Measurements from ENCODE around the gene XPNPEP2. TPM values are rescaled to one million over a fixed set of nuclear protein-coding genes. Genes with fewer than 3 reads are reported as not detected.

Gene XPNPEP2
- total RNA-seq, 1 experiment from 2014 or later, result not detected

DNA sequence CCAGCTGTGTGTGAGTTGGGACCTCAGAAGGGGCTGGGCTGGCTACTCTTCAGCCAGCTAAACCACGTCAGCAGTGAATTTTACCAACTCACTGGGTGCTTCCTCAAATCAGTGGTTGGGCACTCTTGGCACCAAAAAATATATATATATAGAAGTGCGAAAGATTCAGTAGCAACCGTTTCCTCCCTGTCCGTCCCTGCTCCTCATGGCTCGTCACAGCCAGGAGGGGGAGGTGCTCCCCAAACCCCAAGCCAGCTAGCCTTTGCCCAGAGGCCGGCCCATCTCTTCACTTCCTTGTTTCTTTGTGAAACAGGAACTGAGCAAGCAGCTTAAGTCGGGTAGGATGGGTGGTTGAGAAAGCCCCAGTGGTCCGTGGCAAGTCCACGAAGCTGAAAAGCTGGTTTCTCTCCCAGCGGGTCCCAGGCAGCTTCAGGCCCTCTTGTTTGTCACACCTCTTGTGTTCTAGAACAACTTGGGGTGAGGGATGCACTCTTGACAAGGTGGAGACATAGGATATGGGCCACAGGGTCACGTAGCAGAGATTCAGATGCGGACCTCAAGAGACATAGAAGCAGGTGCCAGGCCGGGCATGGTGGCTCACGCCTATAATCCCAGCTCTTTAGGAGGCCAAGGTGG lies 34.1 kb downstream of the XPNPEP2 start:
- no peak for DNase-seq (ENCODE audit: low spot score)
- in situ Hi-C loops (cut with HindIII; ENCODE audit: low sequenced_read_pairs), result no loop called here

DNA sequence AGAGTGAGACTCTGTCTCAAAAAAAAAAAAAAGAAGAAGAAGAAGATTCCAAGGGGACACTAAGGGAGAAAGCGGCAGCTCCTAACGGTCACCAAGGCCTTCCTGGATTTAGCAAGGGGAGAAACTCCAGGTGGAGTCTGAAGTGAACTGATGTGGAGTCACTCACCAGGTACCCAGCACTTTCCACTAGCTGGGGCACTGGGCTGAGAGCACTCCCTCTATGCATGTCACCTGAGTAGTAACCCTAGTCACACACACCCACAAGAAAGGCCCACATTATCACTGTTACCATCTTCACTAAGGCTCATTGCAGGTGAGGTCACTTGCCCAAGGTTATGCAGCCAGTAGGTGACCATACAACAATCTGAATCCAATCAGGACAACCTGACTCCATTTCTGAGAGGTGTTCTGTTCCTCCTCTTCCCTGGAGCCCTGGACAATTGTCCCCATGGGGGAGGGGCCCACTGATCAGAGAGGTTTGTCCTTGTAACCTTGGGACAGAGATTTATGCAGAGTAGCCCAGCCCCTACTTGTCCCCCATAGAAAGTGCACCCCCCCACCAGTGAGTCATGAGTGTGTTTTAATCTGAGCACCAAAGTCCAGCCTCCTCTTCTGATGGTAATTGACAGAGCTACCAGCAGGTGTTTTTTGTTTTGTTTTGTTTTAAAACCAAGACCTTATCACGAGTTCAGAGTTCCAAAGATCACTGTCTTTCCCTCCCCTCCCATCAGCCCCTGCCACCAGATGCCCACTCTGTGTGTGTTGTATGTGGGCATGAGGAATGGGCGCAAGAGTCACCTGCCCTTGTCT lies 35.1 kb downstream of the XPNPEP2 start:
- in situ Hi-C loops (cut with HindIII; ENCODE audit: low sequenced_read_pairs), result no loop called here
- DNase-seq (ENCODE audit: low spot score), result no peak

- in situ Hi-C loops (cut with HindIII; ENCODE audit: low sequenced_read_pairs), result no loop called here
- no peak for DNase-seq (ENCODE audit: low spot score)
Measured at GRCh38 chrX:129777218-129778030, 38.6 kb downstream of the XPNPEP2 start.

DNA sequence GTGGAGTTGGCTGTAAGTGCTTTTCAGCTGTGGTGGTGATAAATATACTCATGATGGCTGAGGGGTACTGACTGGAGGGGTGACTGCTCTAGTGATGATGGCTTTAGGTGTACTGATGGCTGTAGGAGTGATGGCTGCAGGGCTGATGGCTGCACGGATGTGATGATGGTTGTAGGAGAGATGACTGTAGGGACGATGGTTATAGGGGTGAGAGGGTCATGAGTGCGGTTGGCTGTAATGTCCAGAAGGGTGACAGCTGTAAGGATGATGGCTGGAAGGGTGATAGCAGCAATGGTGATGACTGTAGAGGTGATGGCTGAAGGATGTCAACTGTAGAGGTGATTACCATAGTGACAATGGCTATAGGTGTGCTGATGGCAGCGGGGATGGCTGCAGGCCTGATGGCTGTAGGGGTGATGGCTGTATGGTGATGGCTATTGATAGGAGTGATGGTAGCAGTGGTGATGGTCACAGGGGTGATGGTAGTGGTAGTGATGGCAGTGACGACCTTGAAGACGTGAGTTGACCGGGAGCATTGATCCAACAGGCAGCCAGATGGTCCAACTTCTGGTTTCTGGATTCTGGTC lies 40.4 kb downstream of the XPNPEP2 start:
- no peak for DNase-seq (ENCODE audit: low spot score)
- in situ Hi-C loops (cut with HindIII; ENCODE audit: low sequenced_read_pairs), result no loop called here

DNA sequence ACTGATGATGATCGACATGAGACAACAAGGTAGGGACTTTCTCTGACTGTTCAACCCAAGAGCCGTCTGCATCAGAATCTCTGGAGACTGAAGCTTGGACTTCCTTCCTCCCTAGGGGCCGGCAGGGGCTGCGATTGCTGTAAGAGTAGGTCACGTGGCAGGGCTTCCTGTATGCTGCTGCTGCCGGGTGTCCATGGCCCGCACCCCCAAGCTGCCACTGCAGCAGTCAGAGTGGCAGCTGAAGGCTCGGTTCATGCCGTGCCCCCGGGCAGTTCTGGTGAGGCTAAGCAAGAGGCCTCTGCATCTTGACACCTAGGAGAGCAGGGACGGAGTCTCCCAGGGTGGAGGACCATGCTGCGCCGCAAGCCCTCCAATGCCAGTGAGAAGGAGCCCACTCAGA lies 41.0 kb downstream of the XPNPEP2 start, which contains the start of gene SASH3:
Gene SASH3 (plus strand): TSS at position 203 of the 400 bp plus-strand sequence. CDS start 149 bp downstream, at position 352.
- in situ Hi-C loops (cut with HindIII; ENCODE audit: low sequenced_read_pairs), result no loop called here
- DNase-seq (ENCODE audit: low spot score), result no peak

- in situ Hi-C loops (cut with HindIII; ENCODE audit: low sequenced_read_pairs), result no loop called here
- no peak for DNase-seq (ENCODE audit: low spot score)
Measured at GRCh38 chrX:129780441-129781105, 41.8 kb downstream of the XPNPEP2 start.

DNA sequence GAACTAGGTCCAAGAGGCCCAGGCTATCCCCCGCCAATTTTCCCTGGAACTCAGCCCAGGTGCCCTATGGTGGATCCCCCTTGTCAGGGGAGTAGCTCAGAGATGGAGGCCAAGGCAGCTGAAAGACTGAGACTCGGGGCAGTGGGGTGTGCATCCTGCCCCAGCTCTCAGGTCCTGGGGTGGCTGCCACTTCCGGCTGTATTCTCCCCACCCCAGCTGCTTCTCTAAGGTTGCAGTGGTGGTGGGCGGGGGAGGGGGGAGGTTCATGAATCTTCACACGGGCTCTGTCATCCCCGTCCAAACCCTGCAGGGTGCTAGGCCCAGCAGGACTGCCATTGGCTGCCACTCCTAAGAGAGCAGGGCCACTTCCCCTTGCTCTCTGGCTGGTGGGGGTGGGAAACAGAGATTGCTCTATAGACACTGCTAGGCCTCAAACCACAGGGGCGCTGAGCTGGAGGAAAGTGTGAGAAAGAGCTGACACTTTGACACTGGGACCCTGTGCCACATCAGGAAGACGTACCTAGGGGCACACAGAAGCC lies 42.4 kb downstream of the XPNPEP2 start:
- in situ Hi-C loops (cut with HindIII; ENCODE audit: low sequenced_read_pairs), result no loop called here

GRCh38 chrX:129781680-129782495 lies 43.1 kb downstream of the XPNPEP2 start:
- DNase-seq (ENCODE audit: low spot score), result no peak
- in situ Hi-C loops (cut with HindIII; ENCODE audit: low sequenced_read_pairs), result no loop called here

More for the DNA sequence above, 42.4 kb downstream of the XPNPEP2 start:
- DNase-seq (ENCODE audit: low spot score), result no peak

GRCh38 chrX:129782706-129783105 lies 43.9 kb downstream of the XPNPEP2 start:
- no peak for DNase-seq (ENCODE audit: low spot score)
- in situ Hi-C loops (cut with HindIII; ENCODE audit: low sequenced_read_pairs), result no loop called here

GRCh38 chrX:129783291-129783713 lies 44.5 kb downstream of the XPNPEP2 start:
- in situ Hi-C loops (cut with HindIII; ENCODE audit: low sequenced_read_pairs), result no loop called here
- DNase-seq (ENCODE audit: low spot score), result no peak

GRCh38 chrX:129784371-129784770 lies 45.6 kb downstream of the XPNPEP2 start:
- in situ Hi-C loops (cut with HindIII; ENCODE audit: low sequenced_read_pairs), result no loop called here
- no peak for DNase-seq (ENCODE audit: low spot score)

GRCh38 chrX:129785160-129785947 lies 46.6 kb downstream of the XPNPEP2 start:
- no peak for DNase-seq (ENCODE audit: low spot score)
- in situ Hi-C loops (cut with HindIII; ENCODE audit: low sequenced_read_pairs), result no loop called here

DNA sequence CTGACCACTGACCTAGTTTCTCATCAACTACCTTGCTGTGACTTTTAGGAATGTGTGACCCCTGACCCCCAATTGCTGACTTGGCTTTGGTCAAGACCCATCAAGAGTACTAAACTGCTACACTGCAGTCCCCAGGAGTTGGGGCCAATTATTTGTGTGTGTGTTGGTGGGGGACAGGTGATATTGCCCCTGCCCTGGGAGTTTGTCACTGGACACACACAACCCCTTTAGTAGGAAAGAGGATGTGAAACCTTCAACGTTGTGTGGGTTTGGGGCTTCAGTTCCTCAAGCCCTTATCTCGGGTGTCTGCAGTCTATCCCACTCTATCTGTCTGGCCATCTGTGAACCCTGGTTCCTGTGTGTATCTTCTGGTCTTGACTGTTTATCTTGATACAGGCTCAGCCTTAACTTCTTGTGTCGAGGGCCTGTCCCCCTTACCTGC lies 47.5 kb downstream of the XPNPEP2 start:
- in situ Hi-C loops (cut with HindIII; ENCODE audit: low sequenced_read_pairs), result no loop called here

DNA sequence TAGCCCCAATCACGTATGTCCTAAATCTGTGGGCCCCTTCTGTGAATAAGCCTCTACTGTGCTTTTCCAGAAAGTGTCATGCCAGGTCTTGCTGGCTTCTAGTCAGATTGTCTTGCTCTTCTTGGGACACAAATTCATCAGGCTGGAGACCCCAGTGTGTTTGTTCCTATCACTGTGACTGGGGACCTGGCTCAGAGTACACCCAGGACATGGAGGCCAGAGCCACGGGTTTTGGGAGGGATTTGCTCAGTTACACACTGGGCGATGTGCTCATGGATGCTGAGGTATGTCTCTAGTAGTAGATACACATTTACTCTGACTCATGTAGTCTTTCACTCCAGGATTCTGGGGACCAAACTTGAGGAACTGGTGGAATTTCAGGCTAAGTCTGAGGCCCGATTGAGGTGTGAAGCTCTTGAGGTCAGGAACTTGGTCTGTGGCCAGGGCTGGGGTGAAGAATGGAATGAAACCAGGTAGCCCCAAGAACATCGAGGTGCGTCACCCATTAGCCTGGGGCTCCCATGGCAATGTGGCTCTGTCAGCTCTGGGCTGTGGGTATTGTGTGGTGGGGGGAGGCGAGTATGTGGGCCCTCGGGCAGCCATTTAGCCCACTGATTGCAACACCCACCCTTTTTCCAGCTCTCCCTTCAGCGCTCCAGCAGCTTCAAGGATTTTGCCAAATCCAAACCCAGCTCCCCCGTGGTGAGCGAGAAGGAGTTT lies 48.7 kb downstream of the XPNPEP2 start:
- no peak for DNase-seq (ENCODE audit: low spot score)
- in situ Hi-C loops (cut with HindIII; ENCODE audit: low sequenced_read_pairs), result no loop called here

More for the DNA sequence above, 47.5 kb downstream of the XPNPEP2 start:
- no peak for DNase-seq (ENCODE audit: low spot score)

DNA sequence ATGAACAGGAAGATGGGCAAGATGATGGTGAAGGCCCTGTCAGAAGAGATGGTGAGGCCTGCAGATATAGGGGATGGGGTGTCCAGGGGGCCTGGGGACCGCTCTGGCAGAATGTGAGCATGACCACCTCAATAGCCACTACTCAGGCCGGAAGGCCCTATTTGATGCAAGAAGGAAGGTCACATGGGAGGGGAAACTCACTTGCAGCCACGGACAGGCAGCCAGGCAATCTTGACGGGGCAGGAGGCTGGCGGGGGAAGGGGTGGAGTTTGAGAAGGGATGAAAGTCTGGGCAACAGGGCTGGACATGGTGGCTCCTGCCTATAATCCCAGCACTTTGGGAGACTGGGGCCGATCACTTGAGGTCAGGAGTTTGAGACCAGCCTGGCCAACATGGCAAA lies 49.7 kb downstream of the XPNPEP2 start:
- in situ Hi-C loops (cut with HindIII; ENCODE audit: low sequenced_read_pairs), result no loop called here
- DNase-seq (ENCODE audit: low spot score), result no peak

- in situ Hi-C loops (cut with HindIII; ENCODE audit: low sequenced_read_pairs), result no loop called here
- no peak for DNase-seq (ENCODE audit: low spot score)
Measured at GRCh38 chrX:129790146-129790545, 51.4 kb downstream of the XPNPEP2 start.

Data from G401 (cell line).